Right atrium auricular region (tissue), 2 donors: ENCODE results near the gene CREB3L1. TPM values are rescaled to one million over a fixed set of nuclear protein-coding genes. Genes with fewer than 3 reads are reported as not detected.

Experiments used
- DNase-seq: peaks from one replicate; pipeline ENCODE4 v3.0.0-alpha.2; 2019; ENCODE audit warnings: low spot score
- H3K27ac ChIP-seq, 2 donors: fragments of 200-600 bp; sonication (generic); 1 replicate in 1 of 2; 2 replicates in 1 of 2; pipeline ENCODE4 v1.5.1; 2016 to 2019
- H3K27me3 ChIP-seq, 2 donors: fragments of 200-600 bp; sonication (generic); one replicate each; pipeline versions ENCODE4 v1.5.1 to v1.6.0; 2017 to 2019
- H3K36me3 ChIP-seq: fragments of 200-600 bp; sonication (generic); one replicate; pipeline ENCODE4 v1.5.1; 2016
- H3K4me1 ChIP-seq, 2 donors: fragments of 200-600 bp; sonication (generic); one replicate each; pipeline versions ENCODE4 v1.5.1 to v1.6.0; 2017 to 2019
- H3K4me3 ChIP-seq, 2 donors: fragments of 200-600 bp; sonication (generic); 1 replicate in 1 of 2; 2 replicates in 1 of 2; pipeline ENCODE4 v1.5.1; 2017 to 2019; ENCODE audit warnings: mild to moderate bottlenecking in 1 of 2, moderate library complexity in 1 of 2
- H3K9me3 ChIP-seq, 2 donors: fragments of 200-600 bp; sonication (generic); one replicate each; pipeline ENCODE4 v1.5.1; 2019
- CTCF ChIP-seq, 2 donors: fragments of 200-600 bp; sonication (generic); IDR thresholded peaks; one replicate each; pipeline ENCODE4 v1.5.1; 2019; ENCODE audit warnings: antibody characterized with exemption in 2 of 2
- total RNA-seq, 2 donors: library from RNA; depleted of rRNA; stranded (reverse); fragments of >200 nt; gene quantifications; one replicate each; pipeline ENCODE4 v1.1.0, GENCODE V29; 2016

CREB3L1 gene
- total RNA-seq, 2 donors from 2014 or later = 5.4 to 15.1 TPM

GRCh38 chr11:46272816-46273427 is 4.5 kb upstream of the CREB3L1 start:
- H3K27ac ChIP-seq = peak overlapping the region; percentile 80 to 87
- H3K9me3 ChIP-seq = no peaks in the 10 kb centered on the region
- peaks cover 0 to 62% of the 10 kb centered on the region in 2 donors for H3K4me1 ChIP-seq
- no peaks in the 10 kb centered on the region for H3K27me3 ChIP-seq
- no peaks in the 10 kb centered on the region for H3K36me3 ChIP-seq
- H3K4me3 ChIP-seq = no peak overlapping the region
- peak; percentile 77 for DNase-seq
- no peak for TF ChIP-seq CTCF (IDR thresholded peaks at IDR 0.05)

GRCh38 chr11:46273511-46274205 is 3.8 kb upstream of the CREB3L1 start:
- H3K4me3 ChIP-seq = no peak overlapping the region
- no peaks in the 10 kb centered on the region for H3K36me3 ChIP-seq
- no peak for TF ChIP-seq CTCF (IDR thresholded peaks at IDR 0.05)
- H3K27me3 ChIP-seq = no peaks in the 10 kb centered on the region
- peak overlapping the region; percentile 80 to 87 for H3K27ac ChIP-seq
- H3K4me1 ChIP-seq = peaks cover 0 to 70% of the 10 kb centered on the region in 2 donors
- no peak for DNase-seq
- H3K9me3 ChIP-seq = no peaks in the 10 kb centered on the region

- TF ChIP-seq CTCF (IDR thresholded peaks at IDR 0.05) = no peak
- Histone ChIP-seq H3K4me1 (peaks cover 0 to 88% of the 10 kb centered on the region in 2 donors), H3K27me3 (no peaks in the 10 kb centered on the region), H3K27ac (no peak overlapping the region), H3K4me3 (no peak overlapping the region), H3K36me3 (no peaks in the 10 kb centered on the region), H3K9me3 (no peaks in the 10 kb centered on the region)
- no peak for DNase-seq
Measured at GRCh38 chr11:46275964-46276641, 1.4 kb upstream of the CREB3L1 start.

- Histone ChIP-seq H3K9me3 (no peaks in the 10 kb centered on the region), H3K4me3 (peak overlapping the region; percentile 61 to 67), H3K27me3 (no peaks in the 10 kb centered on the region), H3K27ac (peak overlapping the region; percentile 71 to 74), H3K36me3 (no peaks in the 10 kb centered on the region), H3K4me1 (peaks cover 0 to 88% of the 10 kb centered on the region in 2 donors)
- no peak for DNase-seq
- TF ChIP-seq CTCF (IDR thresholded peaks at IDR 0.05) = no peak
Measured at GRCh38 chr11:46277313-46277621, 195 bp upstream of the CREB3L1 start.

GRCh38 chr11:46278387-46279125 is 1.1 kb downstream of the CREB3L1 start:
- DNase-seq = no peak
- H3K9me3 ChIP-seq = no peaks in the 10 kb centered on the region
- no peaks in the 10 kb centered on the region for H3K27me3 ChIP-seq
- peak overlapping the region; percentile 61 to 67 for H3K4me3 ChIP-seq
- TF ChIP-seq CTCF (IDR thresholded peaks at IDR 0.05) = peak; percentile 32 to 72
- peak overlapping the region; percentile 71 to 74 for H3K27ac ChIP-seq
- H3K36me3 ChIP-seq = no peaks in the 10 kb centered on the region
- H3K4me1 ChIP-seq = peaks cover 0 to 76% of the 10 kb centered on the region in 2 donors
